Measurements from ENCODE around the gene IL1F10.

The IL1F10 gene, protein sequence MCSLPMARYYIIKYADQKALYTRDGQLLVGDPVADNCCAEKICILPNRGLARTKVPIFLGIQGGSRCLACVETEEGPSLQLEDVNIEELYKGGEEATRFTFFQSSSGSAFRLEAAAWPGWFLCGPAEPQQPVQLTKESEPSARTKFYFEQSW

GRCh38 chr2:113067681-113068080 lies at the start of gene IL1F10:
Gene IL1F10, plus strand, starts transcription at chr2:113067970. Its CDS starts 4,769 bp downstream, at chr2:113072739.
- H3K4me3 Mint-ChIP-seq, result no peak within 1 kb of the TSS
- peaks cover 4% of the 10 kb centered on the region for H3K9me3 Mint-ChIP-seq
- no peak within 1 kb of the TSS for H3K27ac Mint-ChIP-seq
- H3K36me3 Mint-ChIP-seq (ENCODE audit: low read depth), result no peaks in the 10 kb centered on the region
- no peaks in the 10 kb centered on the region for H3K27me3 Mint-ChIP-seq
- no peaks in the 10 kb centered on the region for H3K4me1 Mint-ChIP-seq (ENCODE audit: low read depth)

GRCh38 chr2:113018509-113018908 lies 49.3 kb upstream of the IL1F10 start:
- peaks cover 4% of the 10 kb centered on the region for H3K27me3 Mint-ChIP-seq
- H3K4me3 Mint-ChIP-seq, result no peak overlapping the region
- H3K27ac Mint-ChIP-seq, result no peak overlapping the region
- peaks cover 16% of the 10 kb centered on the region for H3K9me3 Mint-ChIP-seq
- H3K4me1 Mint-ChIP-seq (ENCODE audit: low read depth), result peaks cover 9% of the 10 kb centered on the region
- no peaks in the 10 kb centered on the region for H3K36me3 Mint-ChIP-seq (ENCODE audit: low read depth)

- Mint-ChIP-seq H3K9me3 (peaks cover 16% of the 10 kb centered on the region), H3K27ac (no peak overlapping the region), H3K4me3 (no peak overlapping the region)
Observed at GRCh38 chr2:113021312-113021711, 46.5 kb upstream of the IL1F10 start.

DNA sequence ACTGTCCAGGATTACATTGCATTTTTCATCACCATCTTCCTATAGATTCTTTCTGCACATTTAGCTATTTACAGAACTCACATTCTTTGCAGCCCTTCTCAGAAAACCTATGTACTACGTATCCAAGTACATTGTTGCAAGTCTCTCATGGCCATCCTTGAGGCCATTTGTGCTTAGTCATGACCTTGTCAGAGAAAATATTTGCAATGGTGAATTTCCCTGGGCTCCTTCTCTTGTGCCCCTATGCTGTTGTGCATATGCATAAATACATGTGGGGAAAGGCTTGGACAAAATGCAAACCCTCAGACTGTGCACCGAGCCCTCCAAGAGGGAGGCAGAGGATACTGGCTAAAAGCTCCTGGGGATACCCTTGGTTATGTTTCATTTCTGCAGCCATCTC lies 43.0 kb upstream of the IL1F10 start:
- no peak overlapping the region for H3K4me3 Mint-ChIP-seq
- H3K4me1 Mint-ChIP-seq (ENCODE audit: low read depth), result no peaks in the 10 kb centered on the region
- no peak overlapping the region for H3K27ac Mint-ChIP-seq
- no peaks in the 10 kb centered on the region for H3K9me3 Mint-ChIP-seq
- peaks cover 18% of the 10 kb centered on the region for H3K27me3 Mint-ChIP-seq
- no peaks in the 10 kb centered on the region for H3K36me3 Mint-ChIP-seq (ENCODE audit: low read depth)

More at GRCh38 chr2:113021312-113021711, 46.5 kb upstream of the IL1F10 start:
- no peaks in the 10 kb centered on the region for H3K36me3 Mint-ChIP-seq (ENCODE audit: low read depth)
- H3K27me3 Mint-ChIP-seq, result peaks cover 10% of the 10 kb centered on the region
- peaks cover under 1% of the 10 kb centered on the region for H3K4me1 Mint-ChIP-seq (ENCODE audit: low read depth)

GRCh38 chr2:113025737-113026136 lies 42.0 kb upstream of the IL1F10 start:
- H3K4me3 Mint-ChIP-seq, result no peak overlapping the region
- peaks cover 22% of the 10 kb centered on the region for H3K27me3 Mint-ChIP-seq
- H3K27ac Mint-ChIP-seq, result no peak overlapping the region
- no peaks in the 10 kb centered on the region for H3K36me3 Mint-ChIP-seq (ENCODE audit: low read depth)
- H3K4me1 Mint-ChIP-seq (ENCODE audit: low read depth), result no peaks in the 10 kb centered on the region
- H3K9me3 Mint-ChIP-seq, result no peaks in the 10 kb centered on the region

DNA sequence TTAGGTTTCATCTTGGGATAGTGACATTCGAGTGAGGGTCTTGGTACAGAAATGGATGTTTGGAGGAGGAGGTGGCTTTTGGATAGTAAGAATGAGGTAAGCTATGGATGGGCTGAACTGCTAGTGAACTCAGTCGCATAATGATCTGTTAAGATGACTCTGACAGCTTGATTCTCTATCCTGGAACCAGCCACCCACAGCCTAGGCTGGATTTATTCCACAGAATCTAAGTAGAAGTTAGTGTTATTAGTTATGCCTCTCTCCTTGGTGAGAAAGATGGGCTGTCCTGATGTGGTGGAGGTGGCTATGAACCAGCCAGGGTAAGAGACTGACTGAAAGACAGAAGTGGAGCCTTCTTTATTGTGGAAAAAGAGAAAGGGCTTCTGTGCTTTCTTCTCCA lies 40.1 kb upstream of the IL1F10 start:
- H3K4me1 Mint-ChIP-seq (ENCODE audit: low read depth), result no peaks in the 10 kb centered on the region
- H3K27ac Mint-ChIP-seq, result no peak overlapping the region
- no peaks in the 10 kb centered on the region for H3K36me3 Mint-ChIP-seq (ENCODE audit: low read depth)
- no peaks in the 10 kb centered on the region for H3K9me3 Mint-ChIP-seq
- no peak overlapping the region for H3K4me3 Mint-ChIP-seq
- H3K27me3 Mint-ChIP-seq, result peaks cover 22% of the 10 kb centered on the region

DNA sequence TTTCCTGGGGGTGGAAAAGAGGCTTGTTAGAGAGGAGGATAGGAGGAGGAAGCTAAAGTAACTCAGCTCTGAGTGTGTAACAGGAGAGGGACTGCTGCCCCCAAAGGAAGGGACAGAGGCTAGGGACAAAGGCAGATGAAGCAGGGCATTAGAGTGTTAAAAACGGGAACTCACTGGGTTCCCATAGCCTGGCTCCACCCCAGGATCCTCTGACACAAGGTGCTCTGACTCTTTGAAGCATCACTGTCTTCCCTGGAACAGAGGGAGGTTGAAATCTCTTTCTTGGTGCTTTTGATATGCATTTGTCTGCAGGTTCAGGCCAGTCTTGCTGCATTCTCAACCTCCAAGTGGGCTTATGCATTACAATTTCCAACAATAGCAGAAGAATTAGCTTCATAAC lies 39.7 kb upstream of the IL1F10 start:
- no peak overlapping the region for H3K4me3 Mint-ChIP-seq
- H3K27me3 Mint-ChIP-seq, result peaks cover 22% of the 10 kb centered on the region
- H3K27ac Mint-ChIP-seq, result no peak overlapping the region
- H3K4me1 Mint-ChIP-seq (ENCODE audit: low read depth), result no peaks in the 10 kb centered on the region
- no peaks in the 10 kb centered on the region for H3K36me3 Mint-ChIP-seq (ENCODE audit: low read depth)
- no peaks in the 10 kb centered on the region for H3K9me3 Mint-ChIP-seq

DNA sequence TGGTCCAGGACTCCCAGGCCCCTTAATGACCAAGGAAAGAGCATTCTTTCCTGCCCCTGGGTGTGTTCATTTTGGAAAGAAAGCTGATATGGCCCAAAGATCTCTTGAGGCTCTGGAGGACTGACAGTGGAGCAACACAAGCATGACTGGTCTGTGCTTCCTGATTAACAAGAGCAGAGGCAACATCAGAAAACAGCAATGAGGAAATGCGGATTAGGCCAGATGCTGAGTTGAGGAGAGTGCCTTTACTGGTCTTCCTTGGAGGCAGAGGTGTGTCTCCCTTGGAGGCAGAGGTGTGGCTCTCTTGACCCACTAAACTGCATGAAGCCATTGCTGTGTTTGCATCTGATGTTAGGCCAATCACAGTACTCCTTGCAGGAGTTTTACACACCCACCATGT lies 35.0 kb upstream of the IL1F10 start:
- Mint-ChIP-seq H3K27ac (no peak overlapping the region), H3K36me3 (ENCODE audit: low read depth) (no peaks in the 10 kb centered on the region), H3K9me3 (no peaks in the 10 kb centered on the region), H3K4me1 (ENCODE audit: low read depth) (no peaks in the 10 kb centered on the region), H3K4me3 (no peak overlapping the region), H3K27me3 (peaks cover 7% of the 10 kb centered on the region)

DNA sequence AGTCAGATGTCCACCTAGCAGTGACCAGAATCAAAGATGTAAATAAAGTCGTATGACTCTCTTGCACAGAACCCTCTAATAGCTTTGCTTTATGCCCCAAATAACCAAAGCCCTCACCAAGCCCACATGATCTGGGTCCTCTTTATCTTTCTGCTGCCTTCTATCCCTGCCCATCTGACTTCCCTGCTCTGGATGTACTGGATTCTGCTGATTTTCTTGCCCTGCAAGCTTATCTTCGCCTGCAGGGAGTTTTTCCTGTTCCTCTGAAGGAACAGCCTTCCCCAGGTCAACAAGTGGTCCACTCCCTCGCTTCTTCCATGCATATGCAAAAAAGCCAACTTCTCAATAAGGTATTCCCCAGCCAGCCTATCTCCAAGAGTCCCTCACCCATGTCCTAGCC lies 33.8 kb upstream of the IL1F10 start:
- Mint-ChIP-seq H3K27me3 (peaks cover 7% of the 10 kb centered on the region), H3K4me1 (ENCODE audit: low read depth) (no peaks in the 10 kb centered on the region), H3K36me3 (ENCODE audit: low read depth) (no peaks in the 10 kb centered on the region), H3K9me3 (no peaks in the 10 kb centered on the region), H3K27ac (no peak overlapping the region), H3K4me3 (no peak overlapping the region)

GRCh38 chr2:113036763-113037162 lies 31.0 kb upstream of the IL1F10 start:
- H3K36me3 Mint-ChIP-seq (ENCODE audit: low read depth), result no peaks in the 10 kb centered on the region
- H3K4me3 Mint-ChIP-seq, result no peak overlapping the region
- no peaks in the 10 kb centered on the region for H3K9me3 Mint-ChIP-seq
- H3K27ac Mint-ChIP-seq, result no peak overlapping the region
- no peaks in the 10 kb centered on the region for H3K27me3 Mint-ChIP-seq
- H3K4me1 Mint-ChIP-seq (ENCODE audit: low read depth), result no peaks in the 10 kb centered on the region

DNA sequence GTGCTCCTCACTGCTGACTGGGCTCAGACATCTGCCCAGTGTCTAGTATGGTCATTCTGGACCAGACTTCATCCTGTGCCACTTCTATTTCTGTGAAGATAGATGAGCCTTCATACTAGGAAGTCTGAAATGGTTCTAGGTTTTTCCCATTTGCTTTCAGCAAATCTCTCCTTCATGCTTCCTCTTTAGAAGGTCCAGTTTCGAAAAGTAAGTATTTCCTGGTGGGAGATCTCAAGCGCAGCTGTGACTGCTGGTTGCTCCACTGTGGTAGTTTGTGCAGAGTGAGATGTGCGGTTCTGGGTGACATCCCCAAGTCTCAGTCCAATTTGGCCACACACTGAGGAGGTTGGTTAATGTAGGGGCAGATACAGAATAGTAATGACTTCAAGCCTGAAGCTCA lies 29.5 kb upstream of the IL1F10 start:
- Mint-ChIP-seq H3K9me3 (no peaks in the 10 kb centered on the region), H3K36me3 (ENCODE audit: low read depth) (no peaks in the 10 kb centered on the region), H3K27me3 (peaks cover 5% of the 10 kb centered on the region), H3K27ac (no peak overlapping the region), H3K4me3 (no peak overlapping the region), H3K4me1 (ENCODE audit: low read depth) (no peaks in the 10 kb centered on the region)

DNA sequence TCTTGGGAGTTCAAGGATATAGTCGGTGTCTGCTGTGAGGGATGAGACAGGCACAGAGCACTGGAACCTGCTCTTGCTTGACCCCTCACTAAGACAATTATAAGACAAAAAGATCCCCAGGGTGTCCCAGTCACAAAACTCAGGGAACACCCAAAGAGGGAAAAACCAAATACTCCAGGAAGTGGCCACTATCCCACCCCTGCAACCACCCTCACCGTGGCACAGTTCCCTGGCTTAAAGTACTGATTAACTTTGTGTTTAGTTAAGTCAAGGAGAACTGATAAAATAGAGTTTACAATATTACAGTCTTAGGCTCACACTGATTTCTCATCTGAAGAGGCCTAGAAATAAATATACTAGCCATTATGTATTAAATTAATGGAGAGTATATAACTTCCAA lies 28.6 kb upstream of the IL1F10 start:
- Mint-ChIP-seq H3K4me1 (ENCODE audit: low read depth) (no peaks in the 10 kb centered on the region), H3K9me3 (no peaks in the 10 kb centered on the region), H3K4me3 (no peak overlapping the region), H3K27ac (no peak overlapping the region), H3K27me3 (peaks cover 5% of the 10 kb centered on the region), H3K36me3 (ENCODE audit: low read depth) (no peaks in the 10 kb centered on the region)

GRCh38 chr2:113039719-113040118 lies 28.1 kb upstream of the IL1F10 start:
- no peak overlapping the region for H3K27ac Mint-ChIP-seq
- H3K4me3 Mint-ChIP-seq, result no peak overlapping the region

DNA sequence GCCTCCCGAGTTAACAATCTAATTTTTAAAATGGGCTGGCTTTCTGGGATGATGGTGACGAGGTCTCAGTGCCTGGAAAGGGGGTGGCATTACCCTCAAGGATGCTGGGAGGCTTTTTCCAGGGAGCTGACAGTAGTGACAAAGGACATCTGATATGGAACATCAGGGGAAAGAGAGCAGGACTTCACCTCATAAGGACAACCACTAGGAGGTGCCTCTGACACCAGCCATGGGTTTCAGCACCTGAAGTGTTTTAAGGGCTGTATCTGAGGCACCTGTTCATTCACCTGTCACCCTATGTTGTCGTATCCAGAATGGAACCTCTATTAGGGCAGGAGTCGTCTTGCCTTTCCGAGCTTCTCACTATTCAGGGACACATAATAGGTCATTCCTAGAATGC lies 25.9 kb upstream of the IL1F10 start:
- Mint-ChIP-seq H3K4me1 (ENCODE audit: low read depth) (no peaks in the 10 kb centered on the region), H3K27ac (no peak overlapping the region)

More at GRCh38 chr2:113039719-113040118, 28.1 kb upstream of the IL1F10 start:
- no peaks in the 10 kb centered on the region for H3K4me1 Mint-ChIP-seq (ENCODE audit: low read depth)
- no peaks in the 10 kb centered on the region for H3K9me3 Mint-ChIP-seq
- peaks cover 5% of the 10 kb centered on the region for H3K27me3 Mint-ChIP-seq
- no peaks in the 10 kb centered on the region for H3K36me3 Mint-ChIP-seq (ENCODE audit: low read depth)

DNA sequence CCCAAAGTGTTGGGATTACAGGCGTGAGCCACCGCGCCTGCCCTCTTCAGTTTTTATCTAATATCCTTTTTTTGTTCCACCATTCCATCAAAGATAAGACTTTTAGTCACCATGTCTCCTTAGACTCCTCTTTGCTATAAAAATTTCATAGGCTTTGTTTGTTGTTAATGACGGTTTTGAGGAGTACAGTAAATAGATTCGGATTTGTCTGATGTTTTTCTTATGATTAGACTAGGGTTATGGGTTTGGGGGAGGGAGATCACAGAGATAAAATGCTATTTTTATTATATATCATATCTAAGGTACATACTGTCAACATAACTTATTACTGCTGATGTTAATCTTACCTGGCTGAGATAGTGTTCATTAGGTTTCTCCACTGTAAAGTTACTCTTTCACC lies 21.3 kb upstream of the IL1F10 start:
- Mint-ChIP-seq H3K27me3 (peaks cover 8% of the 10 kb centered on the region), H3K36me3 (ENCODE audit: low read depth) (no peaks in the 10 kb centered on the region), H3K9me3 (no peaks in the 10 kb centered on the region), H3K27ac (no peak overlapping the region), H3K4me3 (no peak overlapping the region), H3K4me1 (ENCODE audit: low read depth) (no peaks in the 10 kb centered on the region)

More for the DNA sequence above, 25.9 kb upstream of the IL1F10 start:
- no peaks in the 10 kb centered on the region for H3K36me3 Mint-ChIP-seq (ENCODE audit: low read depth)
- no peaks in the 10 kb centered on the region for H3K9me3 Mint-ChIP-seq
- no peak overlapping the region for H3K4me3 Mint-ChIP-seq
- H3K27me3 Mint-ChIP-seq, result peaks cover 8% of the 10 kb centered on the region
